HFFc6 (cell line): ENCODE results near the gene NOS1AP. TPM values are rescaled to one million over a fixed set of nuclear protein-coding genes. Genes with fewer than 3 reads are reported as not detected.
"Not testable (repeated sequence)": the region's sequence is repeated elsewhere in the genome, so short reads cannot be mapped to it uniquely, and the experiment has no call there.

ENCODE experiments used
- DNase-seq: peaks from one replicate; pipeline ENCODE4 v3.0.0-alpha.2; 2018
- H3K27ac Mint-ChIP-seq: 2 replicates; pipeline ENCODE4 v1.8.0; 2020; ENCODE audit warnings: mild to moderate bottlenecking, mixed read lengths
- H3K27me3 Mint-ChIP-seq: 2 replicates; pipeline ENCODE4 v1.8.0; 2021; ENCODE audit warnings: mild to moderate bottlenecking, moderate library complexity, mixed read lengths; ENCODE audit not compliant: insufficient read depth
- H3K36me3 Mint-ChIP-seq: 2 replicates; pipeline ENCODE4 v1.8.0; 2021; ENCODE audit warnings: low read depth, mixed read lengths
- H3K4me1 Mint-ChIP-seq: 2 replicates; pipeline ENCODE4 v1.8.0; 2020; ENCODE audit warnings: low read depth, mixed read lengths
- H3K4me3 Mint-ChIP-seq: 2 replicates; pipeline ENCODE4 v1.8.0; 2020; ENCODE audit warnings: mild to moderate bottlenecking, moderate library complexity, mixed read lengths
- H3K9me3 Mint-ChIP-seq: 2 replicates; pipeline ENCODE4 v1.8.0; 2020; ENCODE audit warnings: mild to moderate bottlenecking, mixed read lengths
- total RNA-seq, 6 experiments: library from RNA; stranded (reverse); fragmentation: NEBNext Ultra II Directional; extraction: Animal tissue kit (Norgen Biotek cat#: 25700); gene quantifications; 2 replicates in 1 of 6; 3 replicates in 5 of 6; pipeline ENCODE4 v1.2.3, GENCODE V29; 2021
- TF ChIP-seq, protein P1 (sequence below): fragments of 200-600 bp; sonication (generic); IDR thresholded peaks from 2 replicates; pipeline ENCODE4 v1.5.0; 2021; ENCODE audit warnings: antibody characterized with exemption, mild to moderate bottlenecking

The NOS1AP gene
- total RNA-seq, 6 experiments from 2014 or later: 0.11 to 0.62 (median 0.29) TPM

DNA sequence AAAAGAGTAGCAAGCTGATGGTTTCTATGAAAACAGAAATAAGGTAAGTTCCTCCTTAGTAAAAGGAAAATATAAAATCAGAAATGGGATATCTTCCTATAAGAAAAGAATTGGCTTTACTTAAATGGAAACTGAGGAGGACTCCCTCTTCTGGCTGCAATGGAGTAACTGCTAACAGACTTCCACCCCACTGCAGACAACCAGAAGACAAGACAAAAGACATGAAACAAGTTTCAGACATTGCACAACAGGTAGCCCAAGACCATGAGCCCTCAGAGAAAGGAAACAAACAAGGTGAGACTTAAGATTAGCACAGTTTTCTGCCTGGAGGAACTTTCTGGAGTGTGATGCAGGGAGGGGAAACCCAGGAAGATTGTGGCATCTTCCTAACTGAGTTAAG, 28.8 kb upstream of the NOS1AP start:
- Mint-ChIP-seq H3K4me1 (peaks cover 14% of the 10 kb centered on the region), H3K36me3 (no peaks in the 10 kb centered on the region), H3K27ac (no peak overlapping the region), H3K9me3 (no peaks in the 10 kb centered on the region), H3K27me3 (peaks cover 2% of the 10 kb centered on the region; the same call in 1 of the 2 replicates), H3K4me3 (no peak overlapping the region)
- peak; percentile 35 for DNase-seq
- TF ChIP-seq, protein P1, sequence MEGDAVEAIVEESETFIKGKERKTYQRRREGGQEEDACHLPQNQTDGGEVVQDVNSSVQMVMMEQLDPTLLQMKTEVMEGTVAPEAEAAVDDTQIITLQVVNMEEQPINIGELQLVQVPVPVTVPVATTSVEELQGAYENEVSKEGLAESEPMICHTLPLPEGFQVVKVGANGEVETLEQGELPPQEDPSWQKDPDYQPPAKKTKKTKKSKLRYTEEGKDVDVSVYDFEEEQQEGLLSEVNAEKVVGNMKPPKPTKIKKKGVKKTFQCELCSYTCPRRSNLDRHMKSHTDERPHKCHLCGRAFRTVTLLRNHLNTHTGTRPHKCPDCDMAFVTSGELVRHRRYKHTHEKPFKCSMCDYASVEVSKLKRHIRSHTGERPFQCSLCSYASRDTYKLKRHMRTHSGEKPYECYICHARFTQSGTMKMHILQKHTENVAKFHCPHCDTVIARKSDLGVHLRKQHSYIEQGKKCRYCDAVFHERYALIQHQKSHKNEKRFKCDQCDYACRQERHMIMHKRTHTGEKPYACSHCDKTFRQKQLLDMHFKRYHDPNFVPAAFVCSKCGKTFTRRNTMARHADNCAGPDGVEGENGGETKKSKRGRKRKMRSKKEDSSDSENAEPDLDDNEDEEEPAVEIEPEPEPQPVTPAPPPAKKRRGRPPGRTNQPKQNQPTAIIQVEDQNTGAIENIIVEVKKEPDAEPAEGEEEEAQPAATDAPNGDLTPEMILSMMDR: peak; percentile 78

DNA sequence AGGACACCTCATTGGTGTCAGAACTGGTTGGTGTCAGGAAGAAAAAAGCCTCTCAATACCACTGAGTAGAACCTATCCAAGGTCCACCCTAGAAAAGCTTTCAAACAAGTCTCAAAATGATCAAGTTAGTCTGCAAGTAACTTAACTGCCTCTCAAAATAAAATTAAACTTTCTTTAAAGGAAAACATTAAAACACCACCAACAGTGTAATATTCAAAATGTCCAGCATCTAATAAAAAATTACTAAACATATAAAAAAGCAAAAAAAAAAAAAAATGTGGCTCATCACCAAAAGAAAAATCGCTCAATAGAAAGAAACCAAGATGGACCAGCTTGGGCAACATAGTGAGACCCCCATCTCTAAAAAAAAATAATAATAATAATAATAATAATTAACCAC, 27.1 kb upstream of the NOS1AP start:
- H3K36me3 Mint-ChIP-seq: no peaks in the 10 kb centered on the region
- no peak overlapping the region for H3K4me3 Mint-ChIP-seq
- no peak for DNase-seq
- no peak overlapping the region for H3K27ac Mint-ChIP-seq
- peaks cover under 1% of the 10 kb centered on the region; the same call in 1 of the 2 replicates for H3K4me1 Mint-ChIP-seq
- TF ChIP-seq, protein P1: no peak
- H3K9me3 Mint-ChIP-seq: no peaks in the 10 kb centered on the region
- peaks cover 2% of the 10 kb centered on the region; the same call in 1 of the 2 replicates for H3K27me3 Mint-ChIP-seq

DNA sequence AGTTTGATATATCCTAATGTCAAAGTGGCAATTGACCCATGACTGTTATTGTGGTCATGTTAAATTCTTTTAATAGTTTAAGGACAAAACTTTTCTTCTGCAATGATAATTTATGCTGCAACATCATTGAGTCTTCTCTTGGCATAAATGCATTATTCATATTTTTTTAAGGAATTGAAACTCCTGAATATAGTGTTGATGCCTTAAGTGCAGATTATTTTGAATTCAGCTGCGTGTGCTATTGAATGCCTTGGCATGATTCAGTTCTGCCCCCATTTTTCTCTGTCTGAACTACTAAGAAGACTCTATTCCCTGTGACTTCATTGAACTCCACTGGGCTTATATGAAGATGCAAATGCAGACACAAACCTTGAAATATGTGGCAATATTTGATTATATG, 22.6 kb upstream of the NOS1AP start:
- DNase-seq: no peak
- TF ChIP-seq, protein P1: no peak
- Mint-ChIP-seq H3K27ac (no peak overlapping the region), H3K4me3 (no peak overlapping the region), H3K9me3 (no peaks in the 10 kb centered on the region), H3K4me1 (no peaks in the 10 kb centered on the region), H3K27me3 (peaks cover 8% of the 10 kb centered on the region), H3K36me3 (no peaks in the 10 kb centered on the region)

DNA sequence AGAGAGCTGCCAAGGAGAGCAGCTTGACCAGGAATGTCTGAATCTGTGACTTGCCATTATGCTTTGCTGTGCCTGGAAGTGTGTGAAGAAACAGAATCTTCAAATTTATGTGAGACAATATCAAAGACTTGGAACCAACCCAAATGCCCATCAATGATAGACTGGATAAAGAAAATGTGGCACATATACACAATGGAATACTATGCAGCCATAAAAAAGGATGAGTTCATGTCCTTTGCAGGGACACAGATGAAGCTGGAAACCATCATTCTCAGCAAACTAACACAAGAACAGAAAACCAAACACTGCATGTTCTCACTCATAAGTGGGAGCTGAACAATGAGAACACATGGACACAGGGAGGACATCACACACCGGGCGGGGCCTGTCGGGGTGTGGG, 15.5 kb upstream of the NOS1AP start:
- H3K4me3 Mint-ChIP-seq, H3K9me3 Mint-ChIP-seq, H3K27ac Mint-ChIP-seq, DNase-seq, H3K36me3 Mint-ChIP-seq: not testable (repeated sequence)
- Mint-ChIP-seq H3K27me3 (peaks cover 18% of the 10 kb centered on the region), H3K4me1 (peaks cover 15% of the 10 kb centered on the region)

DNA sequence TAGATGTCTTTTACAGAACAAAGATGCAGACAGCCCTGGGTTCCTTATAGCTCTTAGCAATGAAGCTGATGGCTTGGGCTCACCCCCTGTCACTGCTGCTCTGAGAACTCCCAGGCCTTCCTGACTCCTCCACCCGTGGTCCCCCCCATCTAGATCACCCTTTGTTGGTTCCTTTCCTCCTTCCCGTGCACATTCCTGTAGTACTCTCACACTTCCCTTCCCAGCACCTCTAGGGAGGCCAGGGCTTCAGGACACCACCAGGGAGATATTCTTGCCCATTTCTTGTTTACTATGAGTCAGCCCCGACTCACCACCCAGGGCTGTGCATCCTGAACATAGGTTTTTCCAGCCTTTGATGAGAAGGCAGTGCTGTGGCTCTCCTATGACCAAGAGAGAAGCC, 14.4 kb upstream of the NOS1AP start:
- peaks cover 15% of the 10 kb centered on the region for H3K4me1 Mint-ChIP-seq
- TF ChIP-seq, protein P1: no peak
- DNase-seq: peak; percentile 67
- H3K27ac Mint-ChIP-seq: peak overlapping the region; percentile 17
- H3K4me3 Mint-ChIP-seq: no peak overlapping the region; the same call in 1 of the 2 replicates
- no peaks in the 10 kb centered on the region for H3K36me3 Mint-ChIP-seq
- peaks cover 15% of the 10 kb centered on the region for H3K27me3 Mint-ChIP-seq
- H3K9me3 Mint-ChIP-seq: no peaks in the 10 kb centered on the region

DNA sequence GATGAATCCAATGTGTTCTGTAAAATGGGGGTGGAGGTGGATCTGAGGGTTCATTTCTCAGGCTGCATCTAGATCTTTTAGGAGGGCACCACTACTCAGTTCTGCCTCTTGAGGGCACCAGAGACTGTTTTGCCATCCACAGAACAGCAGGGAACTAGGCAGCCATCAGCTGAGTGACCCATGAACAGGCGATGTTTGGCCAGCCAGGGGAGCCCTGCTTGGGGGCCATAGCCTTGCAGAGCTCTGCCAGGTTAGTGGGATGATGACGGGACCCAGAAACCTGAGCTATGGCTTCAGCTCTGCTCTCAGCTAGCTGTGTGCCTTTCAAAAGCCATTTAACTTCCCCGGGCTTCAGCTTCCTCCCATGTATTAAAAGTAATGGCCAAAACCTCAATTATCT, 13.4 kb upstream of the NOS1AP start:
- Mint-ChIP-seq H3K36me3 (no peaks in the 10 kb centered on the region), H3K4me3 (no peak overlapping the region), H3K27ac (no peak overlapping the region), H3K9me3 (no peaks in the 10 kb centered on the region), H3K4me1 (peaks cover 15% of the 10 kb centered on the region), H3K27me3 (peaks cover 13% of the 10 kb centered on the region)
- peak; percentile 67 for DNase-seq
- TF ChIP-seq, protein P1: peak; percentile 89
